Neural cell (in vitro differentiated cells): Measurements from ENCODE around the gene EXOC3L1. TPM values are rescaled to one million over a fixed set of nuclear protein-coding genes. Genes with fewer than 3 reads are reported as not detected.

ENCODE experiments used
- H2AFZ ChIP-seq: fragments of 200-600, 300-800 bp; sonication (generic), shearing (Covaris generic); 2 replicates; pipeline ENCODE4 v1.6.0; 2014; ENCODE audit warnings: low read depth, mild to moderate bottlenecking, antibody characterized with exemption, low read length, moderate library complexity
- H3F3A ChIP-seq: fragments of 200-600 bp; shearing (Covaris generic); 2 replicates; pipeline ENCODE4 v1.6.1; 2016; ENCODE audit warnings: mild to moderate bottlenecking, moderate library complexity, mixed read lengths, antibody characterized with exemption, low read length; ENCODE audit not compliant: insufficient read depth, poor library complexity, severe bottlenecking
- H3K27ac ChIP-seq: fragments of 200-600, 300-800 bp; sonication (generic), shearing (Covaris generic); 2 replicates; pipeline ENCODE4 v1.5.1; 2014; ENCODE audit warnings: mild to moderate bottlenecking, low read length, moderate library complexity
- H3K27me3 ChIP-seq: fragments of 300-800, 200-600 bp; sonication (generic), shearing (Covaris generic); 2 replicates; pipeline ENCODE4 v1.6.0; 2014; ENCODE audit warnings: mild to moderate bottlenecking, low read depth, low read length, moderate library complexity; ENCODE audit not compliant: insufficient read depth
- H3K36me3 ChIP-seq: fragments of 300-800, 200-600 bp; sonication (generic), shearing (Covaris generic); 2 replicates; pipeline ENCODE4 v1.5.1; 2014; ENCODE audit warnings: mild to moderate bottlenecking, antibody characterized with exemption, low read length, moderate library complexity; ENCODE audit not compliant: insufficient read depth
- H3K4me2 ChIP-seq: fragments of 300-800, 200-600 bp; sonication (generic), shearing (Covaris generic); 2 replicates; pipeline ENCODE4 v1.6.0; 2014; ENCODE audit warnings: mild to moderate bottlenecking, low read length
- H3K4me3 ChIP-seq: fragments of 300-800, 200-600 bp; sonication (generic), shearing (Covaris generic); 2 replicates; pipeline ENCODE4 v1.5.1; 2014; ENCODE audit warnings: mild to moderate bottlenecking, low read length, moderate library complexity
- H3K79me2 ChIP-seq: fragments of 200-600 bp; shearing (Covaris generic); replicated peaks from 2 replicates; pipeline ENCODE4 v1.6.0; 2014; ENCODE audit warnings: mild to moderate bottlenecking, low read length, moderate library complexity; ENCODE audit not compliant: insufficient read depth
- H3K9ac ChIP-seq: fragments of 300-800, 200-600 bp; sonication (generic), shearing (Covaris generic); 2 replicates; pipeline ENCODE4 v1.6.1; 2016; ENCODE audit warnings: mild to moderate bottlenecking, low read length, mixed read lengths
- H3K9me2 ChIP-seq: fragments of 200-600 bp; shearing (Covaris generic); 2 replicates; pipeline ENCODE4 v1.6.1; 2016; ENCODE audit warnings: mild to moderate bottlenecking, low read length, mixed read lengths; ENCODE audit not compliant: insufficient read depth
- H3K9me3 ChIP-seq: fragments of 200-600, 300-800 bp; sonication (generic), shearing (Covaris generic); 2 replicates; pipeline ENCODE4 v1.6.1; 2016; ENCODE audit warnings: mild to moderate bottlenecking, mixed run types, low read length, moderate library complexity, mixed read lengths
- H4K20me1 ChIP-seq: fragments of 200-600 bp; shearing (Covaris generic); 2 replicates; pipeline ENCODE4 v1.6.1; 2016; ENCODE audit warnings: mild to moderate bottlenecking, mixed run types; ENCODE audit not compliant: insufficient read depth
- CTCF ChIP-seq: fragments of 450-650 bp; IDR thresholded peaks from 2 replicates; pipeline ENCODE4 v1.5.1; 2014; ENCODE audit warnings: antibody characterized with exemption, mild to moderate bottlenecking, moderate library complexity; ENCODE audit not compliant: poor library complexity, severe bottlenecking
- EP300 ChIP-seq: fragments of 450-650 bp; conservative IDR thresholded peaks from 2 replicates; pipeline ENCODE4 v1.6.1; 2014; ENCODE audit warnings: antibody characterized with exemption, mild to moderate bottlenecking, moderate library complexity; ENCODE audit not compliant: poor library complexity, severe bottlenecking
- EZH2 ChIP-seq: fragments of 200-600, 300-800 bp; shearing (Covaris generic), sonication (generic); IDR thresholded peaks from 2 replicates; pipeline ENCODE4 v1.6.1; 2014; ENCODE audit warnings: antibody characterized with exemption, low read length, borderline replicate concordance, mild to moderate bottlenecking; ENCODE audit not compliant: insufficient read depth, poor library complexity, severe bottlenecking
- MXI1 ChIP-seq: fragments of 450-650 bp; conservative IDR thresholded peaks from 2 replicates; pipeline ENCODE4 v1.6.1; 2014; ENCODE audit warnings: antibody characterized with exemption, mild to moderate bottlenecking; ENCODE audit not compliant: poor library complexity, severe bottlenecking
- POLR2AphosphoS5 ChIP-seq: IDR thresholded peaks from 2 replicates; pipeline ENCODE4 v1.6.1; 2012
- RAD21 ChIP-seq: fragments of 450-650 bp; conservative IDR thresholded peaks from 2 replicates; pipeline ENCODE4 v1.6.1; 2014; ENCODE audit warnings: antibody characterized with exemption, mild to moderate bottlenecking, moderate library complexity
- REST ChIP-seq: IDR thresholded peaks from 2 replicates; pipeline ENCODE4 v1.6.1; 2012; ENCODE audit warnings: borderline replicate concordance
- SMC3 ChIP-seq: fragments of 450-650 bp; conservative IDR thresholded peaks from 2 replicates; pipeline ENCODE4 v1.6.1; 2014; ENCODE audit warnings: antibody characterized with exemption, mild to moderate bottlenecking, moderate library complexity; ENCODE audit not compliant: poor library complexity
- TAF1 ChIP-seq: IDR thresholded peaks from 2 replicates; pipeline ENCODE4 v1.6.1; 2012; ENCODE audit warnings: low read depth
- polyA plus RNA-seq: library from polyadenylated mRNA; depleted of rRNA; stranded (reverse); fragments of >200 nt; gene quantifications from 2 replicates; pipeline ENCODE4 v1.2.3, GENCODE V29; 2014

The EXOC3L1 gene
- polyA plus RNA-seq, 1 donor from 2014 or later = 0.43 TPM

GRCh38 chr16:67206129-67206837 lies 16.3 kb upstream of the EXOC3L1 start:
- H3K27ac ChIP-seq = no peak overlapping the region
- H3K9ac ChIP-seq = no peak overlapping the region
- no peak overlapping the region for H3K4me2 ChIP-seq
- no peak for TF ChIP-seq MXI1
- TF ChIP-seq EZH2 = no peak
- TF ChIP-seq REST = no peak
- TF ChIP-seq EP300 = no peak
- TF ChIP-seq CTCF = no peak
- TF ChIP-seq POLR2AphosphoS5 = no peak
- no peak for TF ChIP-seq RAD21
- no peak for TF ChIP-seq TAF1
- no peak for TF ChIP-seq SMC3
- no peak overlapping the region for H3K4me3 ChIP-seq
- no peaks in the 10 kb centered on the region for H3K9me3 ChIP-seq
- H3K79me2 ChIP-seq = no peaks in the 10 kb centered on the region
- no peaks in the 10 kb centered on the region for H3F3A ChIP-seq
- H2AFZ ChIP-seq = no peak overlapping the region
- H3K9me2 ChIP-seq = no peaks in the 10 kb centered on the region
- no peaks in the 10 kb centered on the region for H4K20me1 ChIP-seq
- no peaks in the 10 kb centered on the region for H3K27me3 ChIP-seq
- no peaks in the 10 kb centered on the region for H3K36me3 ChIP-seq

- H3F3A ChIP-seq = no peaks in the 10 kb centered on the region
Observed at GRCh38 chr16:67204076-67204475, 14.1 kb upstream of the EXOC3L1 start.

More at GRCh38 chr16:67204076-67204475, 14.1 kb upstream of the EXOC3L1 start:
- H2AFZ ChIP-seq = no peak overlapping the region
- H3K4me2 ChIP-seq = no peak overlapping the region
- H4K20me1 ChIP-seq = no peaks in the 10 kb centered on the region
- no peak overlapping the region for H3K27ac ChIP-seq
- no peaks in the 10 kb centered on the region for H3K9me2 ChIP-seq
- H3K27me3 ChIP-seq = no peaks in the 10 kb centered on the region
- H3K4me3 ChIP-seq = no peak overlapping the region
- H3K9ac ChIP-seq = no peak overlapping the region
- TF ChIP-seq RAD21 (no peak), CTCF (no peak), POLR2AphosphoS5 (no peak), TAF1 (no peak), MXI1 (no peak), EP300 (no peak), EZH2 (no peak)
- no peaks in the 10 kb centered on the region for H3K36me3 ChIP-seq
- no peaks in the 10 kb centered on the region for H3K9me3 ChIP-seq
- H3K79me2 ChIP-seq = no peaks in the 10 kb centered on the region
